Heart left ventricle (tissue), 13 donors: ENCODE data around the gene POC1A.

Experiments
- CTCF ChIP-seq, 12 donors: fragments of 200-600 bp; sonication (generic) in 4 of 12; IDR thresholded peaks; one replicate each; pipeline versions ENCODE4 v1.5.0 to v1.8.0; 2018 to 2022; ENCODE audit warnings: antibody characterized with exemption in 12 of 12, mild to moderate bottlenecking in 5 of 12
- POLR2A ChIP-seq, 2 donors: fragments of 450-650 bp; IDR thresholded peaks; one replicate each; pipeline ENCODE4 v1.6.1; 2017; ENCODE audit warnings: antibody characterized with exemption in 2 of 2, mild to moderate bottlenecking in 2 of 2, moderate library complexity in 2 of 2
- donor health status: ischemic (EF 13 %, LVEDD 7.1; RV severe dilation, severe dysfunction).
- donor health status: DM: no; HTN: yes; CAD: no.
- donor health status: DM: no; HTN: no; CAD: no.
- donor health status: ischemic (EF 25% LVEDD 6.9; RV normal size, moderate dysfunction).
- donor health status: ischemic (EF 25% LVEDD 5.7; RV mildly dilated, moderate dysfunction).
- donor health status: ischemic (EF 35%, LVEDD 5.7; RV mildly dilated, moderate dysfunction).
- donor health status: nonischemic (EF 11% LVEDD 7.7; RV severe dilation, severe dysfunction).
- donor health status: DM: yes; HTN: yes; CAD: no.
- donor health status: PGD.
- donor health status: ischemic (EF 29% LVEDD 5.4; RV normal size, mild dysfunction).
- donor health status: nonischemic (EF 23%, LVEDD 6.1; RV moderate dilation, normal function).

DNA sequence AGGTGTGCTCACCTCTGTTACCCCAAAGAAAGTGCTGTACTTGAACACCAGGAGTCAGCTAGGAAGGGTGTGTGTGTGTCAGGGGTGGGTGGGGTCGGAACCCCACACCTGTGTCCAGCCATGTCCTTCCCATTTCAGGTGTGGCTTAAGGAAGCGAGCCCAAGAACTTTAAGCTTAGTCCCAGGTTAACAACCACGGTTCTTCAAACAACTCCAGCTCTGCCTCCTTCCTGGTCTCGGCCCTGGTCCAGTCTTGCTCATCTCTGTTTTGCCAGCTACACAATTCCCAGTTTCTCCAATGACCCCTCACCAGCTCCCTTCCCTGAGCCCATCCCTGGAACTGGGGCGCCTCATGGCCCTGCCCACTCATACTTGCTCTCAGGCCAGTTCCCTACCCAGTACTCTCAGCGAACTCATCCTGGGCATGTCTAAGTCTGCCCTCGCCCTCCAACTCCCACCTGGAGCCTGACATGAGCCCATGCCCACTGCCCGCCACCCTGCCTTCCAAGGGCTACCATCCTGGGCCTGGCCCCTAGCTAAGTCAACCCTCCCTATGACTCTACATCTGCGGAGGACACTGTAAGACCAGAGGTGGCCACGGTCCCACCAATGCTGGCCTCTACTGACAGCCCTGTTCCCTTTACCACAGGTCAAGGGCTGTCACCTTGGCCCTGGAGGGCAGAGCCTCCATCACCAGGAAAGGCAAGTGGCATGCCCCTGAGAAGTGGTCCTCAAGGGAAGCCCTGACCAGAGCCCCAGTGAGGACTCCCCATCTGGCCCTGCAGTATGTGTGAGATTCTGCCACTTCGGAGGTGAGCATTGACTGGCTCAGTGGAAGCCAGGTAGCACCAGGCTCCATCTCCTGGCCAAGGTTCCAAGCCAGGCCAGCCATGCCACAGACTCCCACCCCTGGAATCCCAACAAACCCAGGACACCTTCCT, 9.2 kb downstream of the POC1A start:
- TF ChIP-seq CTCF (IDR thresholded peaks at IDR 0.05) (no peak), POLR2A (IDR thresholded peaks at IDR 0.05) (no peak)
